Measurements from ENCODE around the gene MFNG.
"Not testable (repeated sequence)": the region's sequence is repeated elsewhere in the genome, so short reads cannot be mapped to it uniquely, and the experiment has no call there.

Gene MFNG

GRCh38 chr22:37486224-37486845 lies at the start of gene MFNG:
Gene MFNG, minus strand, starts transcription at chr22:37486384. Its CDS starts 207 bp downstream, at chr22:37486177.
- peak; percentile 44 for DNase-seq (ENCODE audit: low spot score)

GRCh38 chr22:37535159-37535558 lies 49.0 kb upstream of the MFNG start:
- no peak for DNase-seq (ENCODE audit: low spot score)

DNA sequence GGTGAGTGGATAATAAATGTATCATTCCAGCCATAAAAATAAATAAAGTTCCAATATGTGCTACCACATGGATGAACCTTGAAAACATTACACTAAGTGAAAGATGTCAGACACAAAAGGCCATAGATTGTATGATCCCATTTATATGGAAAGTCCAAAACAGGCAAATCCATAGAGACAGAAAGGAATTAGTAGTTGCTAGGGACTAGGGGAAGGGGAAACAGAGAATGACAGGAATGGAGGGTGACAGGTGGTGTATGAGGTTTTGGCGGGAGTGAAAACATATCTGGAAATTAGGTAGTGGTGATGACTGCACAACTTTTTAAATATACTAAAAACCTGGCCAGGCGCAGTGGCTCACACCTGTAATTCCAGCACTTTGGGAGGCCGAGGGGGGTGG lies 48.3 kb upstream of the MFNG start:
- DNase-seq (ENCODE audit: low spot score), result no peak

- no peak for DNase-seq (ENCODE audit: low spot score)
Observed at GRCh38 chr22:37533995-37534394, 47.8 kb upstream of the MFNG start.

- no peak for DNase-seq (ENCODE audit: low spot score)
Observed at GRCh38 chr22:37529652-37530345, 43.6 kb upstream of the MFNG start.

- DNase-seq (ENCODE audit: low spot score), result not testable (repeated sequence)
Observed at GRCh38 chr22:37527952-37528351, 41.8 kb upstream of the MFNG start.

GRCh38 chr22:37527081-37527752 lies 41.0 kb upstream of the MFNG start:
- not testable (repeated sequence) for DNase-seq (ENCODE audit: low spot score)

DNA sequence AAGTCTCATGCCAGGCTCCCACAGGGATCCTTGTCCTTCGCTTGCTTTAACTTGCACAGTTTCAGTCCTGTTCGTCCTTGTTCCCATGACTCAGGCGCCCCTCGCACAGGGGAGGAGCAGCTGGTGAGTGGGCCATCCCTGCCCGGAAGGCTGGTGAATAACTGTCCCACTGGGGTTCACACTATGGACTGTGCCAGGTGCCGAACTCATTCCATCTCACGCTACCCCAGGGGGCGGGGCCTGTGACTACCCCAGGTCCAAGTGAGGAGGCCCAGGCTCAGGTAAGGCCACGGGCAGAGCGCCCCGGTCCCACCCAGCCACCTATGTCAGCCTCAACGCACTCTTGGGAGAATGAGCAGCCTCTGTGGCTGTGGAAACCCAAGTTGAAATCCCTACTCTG lies 40.2 kb upstream of the MFNG start:
- no peak for DNase-seq (ENCODE audit: low spot score)

DNA sequence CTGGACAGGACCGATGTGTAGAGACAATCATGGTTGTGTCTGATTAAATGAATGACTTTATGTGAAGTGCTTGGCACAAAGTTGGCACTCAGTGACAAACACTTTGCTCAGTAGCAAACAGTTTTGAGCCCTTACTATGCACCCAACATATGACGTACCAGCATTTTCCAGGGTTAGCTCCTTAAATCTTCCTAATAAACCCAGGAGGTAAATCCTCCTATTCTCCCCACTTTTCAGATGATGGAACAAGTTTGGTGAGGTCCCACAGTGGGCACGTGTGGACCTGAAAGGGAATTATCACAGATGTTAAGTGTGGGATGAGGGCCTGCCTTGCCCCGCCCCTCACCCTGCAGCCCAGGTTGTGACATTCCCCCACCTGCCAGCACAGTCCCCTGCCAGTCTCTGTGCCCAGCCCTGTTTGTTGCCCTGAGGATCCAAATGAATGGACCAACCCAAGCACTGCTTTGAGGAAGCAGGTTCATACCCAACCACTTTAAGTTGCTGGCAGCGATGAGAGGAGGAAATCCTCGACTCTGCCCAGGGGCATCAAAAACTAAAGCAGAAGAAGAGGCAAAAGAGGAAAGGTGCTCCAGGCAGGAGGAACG lies 39.7 kb upstream of the MFNG start:
- no peak for DNase-seq (ENCODE audit: low spot score)

- DNase-seq (ENCODE audit: low spot score), result no peak
Observed at GRCh38 chr22:37525073-37525745, 39.0 kb upstream of the MFNG start.

DNA sequence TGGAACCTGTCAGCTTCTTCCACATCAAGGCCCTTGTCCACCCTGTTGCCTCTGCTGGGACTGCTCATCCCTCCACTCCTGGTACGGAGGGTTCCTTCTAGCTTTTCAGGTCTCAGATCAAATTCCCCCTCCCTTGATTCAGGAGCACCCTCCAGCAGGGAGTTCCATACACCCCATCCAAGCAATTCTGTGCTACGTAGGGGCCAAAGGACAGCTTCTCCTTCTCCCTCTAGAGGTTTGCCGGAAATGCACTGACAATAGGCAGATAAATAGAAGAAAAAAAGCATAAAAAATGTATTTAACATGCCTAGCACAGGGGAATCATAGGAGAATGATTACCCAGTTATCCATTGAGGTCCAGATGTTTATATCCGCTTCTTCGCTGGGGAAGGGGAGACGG lies 36.3 kb upstream of the MFNG start:
- DNase-seq (ENCODE audit: low spot score), result no peak

DNA sequence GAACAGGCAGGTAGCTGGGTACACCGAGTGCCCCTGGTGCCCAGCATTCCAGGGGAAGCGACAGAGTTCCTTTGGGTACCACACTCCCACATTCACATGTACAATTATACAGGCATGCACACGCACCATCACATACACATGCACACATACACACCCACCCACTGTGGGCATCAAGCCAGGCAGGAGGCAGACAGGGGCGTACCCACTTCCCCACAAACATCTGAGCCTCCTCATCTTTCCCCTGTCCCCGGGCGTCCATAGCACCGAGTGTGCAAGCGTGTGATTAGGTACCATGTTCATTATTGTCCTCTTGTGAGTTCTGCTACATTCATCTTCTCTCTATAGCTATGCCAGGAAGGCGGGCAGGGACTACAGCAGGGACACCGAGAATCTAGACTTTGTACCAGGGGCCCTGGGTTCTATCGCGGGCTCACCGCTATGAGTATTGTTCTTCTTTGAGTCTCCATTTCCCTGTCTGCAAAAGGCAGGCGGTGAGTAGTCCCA lies 35.1 kb upstream of the MFNG start:
- no peak for DNase-seq (ENCODE audit: low spot score)

- no peak for DNase-seq (ENCODE audit: low spot score)
Observed at GRCh38 chr22:37520776-37521191, 34.6 kb upstream of the MFNG start.

- peak; percentile 74 for DNase-seq (ENCODE audit: low spot score)
Observed at GRCh38 chr22:37519268-37520195, 33.3 kb upstream of the MFNG start, which contains the start of gene CARD10. Gene CARD10, minus strand, starts transcription at chr22:37519415. Its CDS starts 215 bp downstream, at chr22:37519200.

GRCh38 chr22:37518509-37519267 lies 32.5 kb upstream of the MFNG start:
- no peak for DNase-seq (ENCODE audit: low spot score)

- DNase-seq (ENCODE audit: low spot score), result no peak
Observed at GRCh38 chr22:37517826-37518450, 31.8 kb upstream of the MFNG start.

DNA sequence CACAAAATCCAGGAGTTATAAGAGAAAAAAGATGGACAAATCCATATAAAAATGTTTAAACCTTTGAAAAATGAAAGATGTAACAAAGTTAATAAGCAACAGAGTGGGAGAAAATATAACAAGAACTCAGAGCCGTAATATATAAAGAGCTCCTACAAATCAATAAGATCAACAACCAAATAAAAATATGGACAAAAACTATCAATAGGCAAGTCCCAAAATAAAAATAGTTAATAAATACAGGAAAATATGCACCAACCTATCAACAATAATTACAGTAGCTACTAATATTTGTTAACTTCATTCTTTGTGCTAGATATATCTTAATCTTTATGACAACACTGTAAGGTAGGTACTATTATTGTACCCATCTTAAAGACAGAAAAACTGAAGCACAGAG lies 30.3 kb upstream of the MFNG start:
- DNase-seq (ENCODE audit: low spot score), result no peak

DNA sequence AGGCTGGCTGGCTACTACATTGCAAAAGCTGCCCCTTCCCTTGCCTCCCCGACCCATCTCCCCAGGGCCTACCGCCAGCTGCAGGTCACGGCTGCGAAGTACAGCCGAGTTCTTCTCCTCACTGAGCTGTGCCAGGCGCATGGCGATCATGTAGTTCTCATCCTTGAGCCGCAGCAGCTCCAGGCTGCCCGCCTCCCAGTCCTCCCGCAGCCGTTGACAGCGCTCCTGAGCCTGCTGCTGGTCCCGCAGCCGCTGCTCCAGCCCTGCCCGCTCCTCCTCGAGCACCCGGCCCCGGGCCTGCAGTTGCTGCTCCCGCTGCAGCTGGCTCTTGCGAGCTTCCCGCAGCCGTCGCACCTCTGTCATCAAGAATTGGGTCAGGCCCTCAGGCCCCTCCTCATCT lies 29.7 kb upstream of the MFNG start:
- no peak for DNase-seq (ENCODE audit: low spot score)

DNA sequence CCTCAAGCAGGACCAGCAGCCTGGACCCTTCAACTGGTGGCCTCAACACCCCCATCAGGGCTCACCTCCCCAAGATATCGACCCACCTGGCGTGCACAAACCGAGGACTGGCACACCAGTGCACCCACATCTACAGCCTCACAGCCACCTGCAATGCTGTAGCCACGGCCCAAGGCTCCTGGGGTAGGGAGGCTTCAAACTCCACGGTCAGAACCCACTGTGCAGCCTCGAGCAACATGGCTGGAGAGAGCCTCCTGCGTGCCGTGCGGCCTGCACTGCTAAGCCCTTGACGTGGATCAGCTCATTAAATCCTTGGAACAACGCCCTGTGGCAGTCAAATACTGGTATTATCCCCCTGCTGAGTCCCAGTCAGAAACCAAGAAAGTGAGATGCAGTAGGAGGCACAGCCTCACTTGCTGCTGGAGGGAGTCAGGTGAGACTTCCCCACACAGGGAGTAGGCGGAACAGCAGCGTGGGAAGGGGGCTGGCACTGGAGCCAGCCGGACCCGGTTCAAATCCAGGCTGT lies 28.4 kb upstream of the MFNG start:
- no peak for DNase-seq (ENCODE audit: low spot score)
